ENCODE measurements around the gene UROD.
A peak's percentile ranks its signal among the peaks of the same experiment; 100 is the strongest.
"Not testable (repeated sequence)": the region's sequence is repeated elsewhere in the genome, so short reads cannot be mapped to it uniquely, and the experiment has no call there.

The UROD gene

GRCh38 chr1:45044916-45045315 is 32.9 kb downstream of the UROD start:
- Histone ChIP-seq H3K36me3 (ENCODE audit: control insufficient read depth in 1 of 2, insufficient read depth in 2 of 2, low read length in 2 of 2) (peaks cover 7 to 28% of the 10 kb centered on the region in 2 donors), H3K9me3 (ENCODE audit: control insufficient read depth in 1 of 2, low read length in 2 of 2) (no peaks in the 10 kb centered on the region), H3K27me3 (ENCODE audit: low read depth, low read length) (no peaks in the 10 kb centered on the region), H3K4me1 (ENCODE audit: control insufficient read depth in 1 of 2, insufficient read depth in 2 of 2, low read length in 2 of 2) (no peaks in the 10 kb centered on the region), H3K27ac (ENCODE audit: low read length) (no peak overlapping the region), H3K4me3 (ENCODE audit: low read depth in 1 of 2, low read length in 2 of 2) (no peak overlapping the region)

- Histone ChIP-seq H3K36me3 (ENCODE audit: control insufficient read depth in 1 of 2, insufficient read depth in 2 of 2, low read length in 2 of 2) (peaks cover 7 to 24% of the 10 kb centered on the region in 2 donors), H3K9me3 (ENCODE audit: control insufficient read depth in 1 of 2, low read length in 2 of 2) (no peaks in the 10 kb centered on the region), H3K4me1 (ENCODE audit: control insufficient read depth in 1 of 2, insufficient read depth in 2 of 2, low read length in 2 of 2) (no peaks in the 10 kb centered on the region), H3K27me3 (ENCODE audit: low read depth, low read length) (no peaks in the 10 kb centered on the region), H3K27ac (ENCODE audit: low read length) (no peak overlapping the region), H3K4me3 (ENCODE audit: low read depth in 1 of 2, low read length in 2 of 2) (no peak overlapping the region)
These were observed 35.0 kb downstream of the UROD start for GRCh38 chr1:45047032-45047431.

- peak overlapping the region; percentile 49 for H3K27ac ChIP-seq (ENCODE audit: low read length)
- peak overlapping the region in 1 of 2 donors; percentile 37 for H3K4me3 ChIP-seq (ENCODE audit: low read depth in 1 of 2, low read length in 2 of 2)
- peaks cover 0 to 11% of the 10 kb centered on the region in 2 donors for H3K36me3 ChIP-seq (ENCODE audit: control insufficient read depth in 1 of 2, insufficient read depth in 2 of 2, low read length in 2 of 2)
- no peaks in the 10 kb centered on the region for H3K4me1 ChIP-seq (ENCODE audit: control insufficient read depth in 1 of 2, insufficient read depth in 2 of 2, low read length in 2 of 2)
- H3K27me3 ChIP-seq (ENCODE audit: low read depth, low read length) = no peaks in the 10 kb centered on the region
- no peaks in the 10 kb centered on the region for H3K9me3 ChIP-seq (ENCODE audit: control insufficient read depth in 1 of 2, low read length in 2 of 2)
These were observed 39.1 kb downstream of the UROD start for GRCh38 chr1:45051005-45051772.

GRCh38 chr1:45057542-45057941 is 45.5 kb downstream of the UROD start:
- H3K36me3 ChIP-seq (ENCODE audit: control insufficient read depth in 1 of 2, insufficient read depth in 2 of 2, low read length in 2 of 2) = peaks cover 0 to 15% of the 10 kb centered on the region in 2 donors
- no peaks in the 10 kb centered on the region for H3K9me3 ChIP-seq (ENCODE audit: control insufficient read depth in 1 of 2, low read length in 2 of 2)
- H3K4me1 ChIP-seq (ENCODE audit: control insufficient read depth in 1 of 2, insufficient read depth in 2 of 2, low read length in 2 of 2) = no peaks in the 10 kb centered on the region
- no peak overlapping the region for H3K4me3 ChIP-seq (ENCODE audit: low read depth in 1 of 2, low read length in 2 of 2)
- H3K27me3 ChIP-seq (ENCODE audit: low read depth, low read length) = no peaks in the 10 kb centered on the region
- no peak overlapping the region for H3K27ac ChIP-seq (ENCODE audit: low read length)

GRCh38 chr1:45059829-45060228 is 47.8 kb downstream of the UROD start:
- no peak overlapping the region for H3K27ac ChIP-seq (ENCODE audit: low read length)
- H3K4me3 ChIP-seq (ENCODE audit: low read depth in 1 of 2, low read length in 2 of 2) = no peak overlapping the region
- H3K9me3 ChIP-seq (ENCODE audit: control insufficient read depth in 1 of 2, low read length in 2 of 2) = no peaks in the 10 kb centered on the region
- peaks cover 0 to 15% of the 10 kb centered on the region in 2 donors for H3K36me3 ChIP-seq (ENCODE audit: control insufficient read depth in 1 of 2, insufficient read depth in 2 of 2, low read length in 2 of 2)
- H3K4me1 ChIP-seq (ENCODE audit: control insufficient read depth in 1 of 2, insufficient read depth in 2 of 2, low read length in 2 of 2) = no peaks in the 10 kb centered on the region
- no peaks in the 10 kb centered on the region for H3K27me3 ChIP-seq (ENCODE audit: low read depth, low read length)

GRCh38 chr1:45062463-45062862 is 50.4 kb downstream of the UROD start:
- not testable (repeated sequence) for H3K9me3 ChIP-seq (ENCODE audit: control insufficient read depth in 1 of 2, low read length in 2 of 2); H3K27me3 ChIP-seq (ENCODE audit: low read depth, low read length); H3K4me1 ChIP-seq (ENCODE audit: control insufficient read depth in 1 of 2, insufficient read depth in 2 of 2, low read length in 2 of 2); H3K36me3 ChIP-seq (ENCODE audit: control insufficient read depth in 1 of 2, insufficient read depth in 2 of 2, low read length in 2 of 2); H3K27ac ChIP-seq (ENCODE audit: low read length); H3K4me3 ChIP-seq (ENCODE audit: low read depth in 1 of 2, low read length in 2 of 2)

GRCh38 chr1:45065083-45065482 is 53.0 kb downstream of the UROD start:
- no peaks in the 10 kb centered on the region for H3K36me3 ChIP-seq (ENCODE audit: control insufficient read depth in 1 of 2, insufficient read depth in 2 of 2, low read length in 2 of 2)
- H3K4me3 ChIP-seq (ENCODE audit: low read depth in 1 of 2, low read length in 2 of 2) = no peak overlapping the region
- H3K27ac ChIP-seq (ENCODE audit: low read length) = no peak overlapping the region
- no peaks in the 10 kb centered on the region for H3K4me1 ChIP-seq (ENCODE audit: control insufficient read depth in 1 of 2, insufficient read depth in 2 of 2, low read length in 2 of 2)
- no peaks in the 10 kb centered on the region for H3K27me3 ChIP-seq (ENCODE audit: low read depth, low read length)
- H3K9me3 ChIP-seq (ENCODE audit: control insufficient read depth in 1 of 2, low read length in 2 of 2) = no peaks in the 10 kb centered on the region
